Mucosa of rectum (tissue), 2 donors: ENCODE data around the gene LSAMP.

Experiments used
- H3K27ac ChIP-seq, 2 donors: one replicate each; pipeline ENCODE4 v1.7.0; 2013; ENCODE audit warnings: inconsistent platforms in 2 of 2, low read depth in 2 of 2, low read length in 2 of 2
- H3K27me3 ChIP-seq, 2 donors: one replicate each; pipeline ENCODE4 v1.7.0; 2013; ENCODE audit warnings: low read length in 2 of 2; ENCODE audit not compliant: control insufficient read depth in 2 of 2, insufficient read depth in 2 of 2
- H3K36me3 ChIP-seq, 2 donors: one replicate each; pipeline ENCODE4 v1.7.0; 2013; ENCODE audit warnings: low read length in 2 of 2; ENCODE audit not compliant: control insufficient read depth in 2 of 2, insufficient read depth in 2 of 2
- H3K4me1 ChIP-seq, 2 donors: one replicate each; pipeline ENCODE4 v1.7.0; 2013; ENCODE audit warnings: low read length in 2 of 2, mild to moderate bottlenecking in 1 of 2; ENCODE audit not compliant: control insufficient read depth in 2 of 2, insufficient read depth in 2 of 2
- H3K4me3 ChIP-seq, 2 donors: one replicate each; pipeline ENCODE4 v1.7.0; 2013; ENCODE audit warnings: low read length in 2 of 2
- H3K9ac ChIP-seq, 2 donors: one replicate each; pipeline ENCODE4 v1.7.0; 2013; ENCODE audit warnings: low read length in 2 of 2, low read depth in 1 of 2, mild to moderate bottlenecking in 1 of 2
- H3K9me3 ChIP-seq, 2 donors: one replicate each; pipeline ENCODE4 v1.7.0; 2013; ENCODE audit warnings: low read length in 2 of 2; ENCODE audit not compliant: control insufficient read depth in 2 of 2
- donor health status: healthy.
- donor health status: Normal muscosa, but diverticular disease.

Gene LSAMP

DNA sequence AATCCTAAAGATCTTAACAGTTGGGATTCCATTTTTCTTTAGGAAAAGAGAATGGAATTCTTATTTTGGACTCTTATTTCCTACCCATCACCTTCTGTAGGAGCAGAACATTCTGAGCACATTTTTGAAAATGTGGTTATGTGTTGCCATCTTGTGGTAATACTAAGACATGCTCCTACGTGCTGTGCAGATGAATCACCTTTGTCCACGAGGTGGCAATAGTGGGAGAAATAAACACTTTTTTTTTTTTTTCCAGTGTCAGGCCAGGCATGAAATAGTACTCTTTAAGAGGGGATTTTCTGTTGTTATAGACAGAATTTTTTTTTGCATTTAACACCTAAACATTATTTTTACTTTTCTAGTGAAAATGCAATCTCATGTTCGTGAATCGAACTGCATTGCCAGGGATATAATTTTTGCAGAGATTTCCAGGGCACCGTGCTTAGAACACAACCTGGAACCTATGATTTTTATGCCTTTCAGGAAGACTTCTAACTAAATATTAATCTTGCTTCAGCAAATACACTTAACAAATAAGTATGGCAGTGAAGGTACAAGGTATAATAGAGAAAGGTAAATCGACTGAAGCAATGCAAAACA lies 625.4 kb downstream of the LSAMP start:
- no peak overlapping the region for H3K4me3 ChIP-seq
- H3K27me3 ChIP-seq: no peaks in the 10 kb centered on the region
- no peak overlapping the region for H3K27ac ChIP-seq
- H3K4me1 ChIP-seq: no peaks in the 10 kb centered on the region
- H3K36me3 ChIP-seq: no peaks in the 10 kb centered on the region
- H3K9ac ChIP-seq: no peak overlapping the region
- H3K9me3 ChIP-seq: no peaks in the 10 kb centered on the region

DNA sequence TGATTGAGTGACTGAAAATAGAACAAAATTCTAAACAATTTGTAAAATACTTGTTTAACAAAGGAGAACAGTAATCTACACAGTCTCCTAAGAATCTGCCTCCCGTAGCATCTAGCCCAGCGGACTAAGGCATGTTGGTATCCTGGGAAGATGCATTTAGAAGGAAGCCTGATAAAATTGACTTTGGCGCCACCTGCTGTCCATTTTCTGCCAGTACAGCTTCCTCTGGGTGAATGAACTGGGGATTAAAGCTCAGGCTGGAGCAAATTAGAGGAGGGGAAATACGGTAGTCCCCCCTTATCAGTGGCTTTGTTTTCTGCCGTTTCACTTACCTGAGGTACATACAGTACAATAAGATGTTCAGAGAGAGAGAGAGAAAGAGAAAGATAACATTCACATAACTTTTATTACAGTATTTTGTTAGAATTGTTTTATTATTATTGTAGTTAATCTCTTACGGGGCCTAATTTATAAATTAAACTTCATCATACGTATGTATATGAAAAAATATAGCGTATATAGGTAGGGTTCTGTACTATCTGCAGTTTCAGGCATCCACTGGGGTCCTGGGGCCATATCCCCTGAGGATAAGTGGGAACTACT lies 630.4 kb downstream of the LSAMP start:
- H3K27me3 ChIP-seq: no peaks in the 10 kb centered on the region
- no peak overlapping the region for H3K27ac ChIP-seq
- no peak overlapping the region for H3K9ac ChIP-seq
- no peaks in the 10 kb centered on the region for H3K36me3 ChIP-seq
- H3K4me3 ChIP-seq: no peak overlapping the region
- no peaks in the 10 kb centered on the region for H3K9me3 ChIP-seq
- no peaks in the 10 kb centered on the region for H3K4me1 ChIP-seq

DNA sequence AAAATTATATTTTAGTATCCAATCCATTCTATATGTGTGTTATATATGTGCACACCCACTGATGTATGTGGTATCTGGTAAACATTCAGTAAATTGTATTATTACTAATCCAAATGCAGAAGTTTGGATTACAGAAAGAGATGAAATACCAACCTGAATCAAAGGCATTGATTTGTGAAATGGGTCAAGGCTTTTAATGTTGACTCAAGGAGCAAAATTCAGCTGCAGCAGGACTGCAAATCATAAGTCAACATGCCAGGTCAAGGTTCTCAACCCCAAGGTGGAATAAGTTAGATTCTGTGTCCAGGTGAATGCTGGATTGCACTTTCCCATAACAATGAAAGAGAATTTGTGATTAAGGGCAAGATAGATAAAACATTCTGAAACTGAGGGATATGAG lies 631.3 kb downstream of the LSAMP start:
- H3K27me3 ChIP-seq: no peaks in the 10 kb centered on the region
- no peaks in the 10 kb centered on the region for H3K9me3 ChIP-seq
- no peaks in the 10 kb centered on the region for H3K4me1 ChIP-seq
- no peak overlapping the region for H3K4me3 ChIP-seq
- no peak overlapping the region for H3K27ac ChIP-seq
- H3K36me3 ChIP-seq: no peaks in the 10 kb centered on the region
- no peak overlapping the region for H3K9ac ChIP-seq

DNA sequence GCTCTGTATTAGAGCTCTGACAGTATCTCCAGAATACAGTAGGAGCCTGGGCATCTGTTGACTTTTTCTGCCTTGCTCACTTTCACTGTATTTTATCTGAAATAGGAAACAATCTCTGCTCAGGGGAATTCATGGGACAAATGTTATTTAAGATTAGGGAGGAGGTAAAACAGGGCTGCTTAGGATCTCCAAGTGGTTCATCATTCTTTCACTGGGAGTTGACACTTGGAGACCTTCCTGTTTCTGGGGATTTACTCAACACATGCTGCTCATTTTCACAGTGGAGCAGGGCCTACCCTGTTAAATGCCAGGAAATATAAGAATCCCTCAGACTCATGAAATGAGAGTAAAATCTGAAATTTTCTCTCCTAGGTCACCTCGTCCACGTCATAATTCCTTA lies 636.5 kb downstream of the LSAMP start:
- no peaks in the 10 kb centered on the region for H3K4me1 ChIP-seq
- no peaks in the 10 kb centered on the region for H3K27me3 ChIP-seq
- H3K4me3 ChIP-seq: no peak overlapping the region
- H3K27ac ChIP-seq: no peak overlapping the region
- H3K36me3 ChIP-seq: no peaks in the 10 kb centered on the region
- H3K9me3 ChIP-seq: no peaks in the 10 kb centered on the region
- H3K9ac ChIP-seq: no peak overlapping the region

DNA sequence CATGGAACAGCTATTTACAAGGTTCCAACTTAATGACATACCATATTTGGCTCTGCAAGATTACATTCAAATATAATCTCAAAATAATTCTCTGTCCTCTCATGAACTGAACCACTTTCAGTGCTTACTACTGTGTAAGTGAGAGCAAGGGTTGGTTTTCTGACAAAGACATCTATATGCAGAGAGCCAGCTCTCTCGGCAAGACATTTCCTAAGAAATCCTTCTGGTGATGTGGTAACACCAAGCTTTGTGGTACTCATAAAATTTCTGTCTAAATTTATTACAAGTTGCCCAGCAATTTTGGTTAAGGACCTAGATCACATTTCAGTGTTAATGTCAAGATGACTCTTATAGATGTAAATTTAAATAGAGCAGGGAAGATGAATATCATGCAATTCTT lies 637.0 kb downstream of the LSAMP start:
- no peaks in the 10 kb centered on the region for H3K36me3 ChIP-seq
- no peak overlapping the region for H3K4me3 ChIP-seq
- no peak overlapping the region for H3K9ac ChIP-seq
- no peaks in the 10 kb centered on the region for H3K9me3 ChIP-seq
- no peak overlapping the region for H3K27ac ChIP-seq
- H3K4me1 ChIP-seq: no peaks in the 10 kb centered on the region
- no peaks in the 10 kb centered on the region for H3K27me3 ChIP-seq

DNA sequence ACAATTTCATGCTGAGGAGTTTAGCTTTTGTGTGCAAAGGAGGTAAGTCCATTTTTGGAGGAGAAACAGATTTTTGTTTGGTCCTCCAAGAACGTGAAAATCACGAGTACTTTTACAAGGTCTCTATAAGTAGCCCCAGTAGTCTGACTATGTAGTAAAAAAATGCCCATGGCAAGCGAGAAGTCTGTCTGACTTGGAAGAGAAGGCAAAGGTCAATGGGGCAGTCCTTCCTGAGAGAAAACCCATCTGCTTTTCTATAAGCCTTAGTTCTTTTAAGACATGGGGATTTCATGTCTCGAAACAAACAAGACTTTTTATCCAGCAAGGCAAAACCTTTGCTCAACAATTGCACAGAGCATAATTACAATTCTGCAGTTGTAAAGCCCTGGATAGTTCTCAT lies 638.8 kb downstream of the LSAMP start:
- Histone ChIP-seq H3K27ac (no peak overlapping the region), H3K4me3 (no peak overlapping the region), H3K9me3 (no peaks in the 10 kb centered on the region), H3K4me1 (no peaks in the 10 kb centered on the region), H3K27me3 (peaks cover 3 to 4% of the 10 kb centered on the region in 2 donors), H3K36me3 (no peaks in the 10 kb centered on the region), H3K9ac (no peak overlapping the region)

DNA sequence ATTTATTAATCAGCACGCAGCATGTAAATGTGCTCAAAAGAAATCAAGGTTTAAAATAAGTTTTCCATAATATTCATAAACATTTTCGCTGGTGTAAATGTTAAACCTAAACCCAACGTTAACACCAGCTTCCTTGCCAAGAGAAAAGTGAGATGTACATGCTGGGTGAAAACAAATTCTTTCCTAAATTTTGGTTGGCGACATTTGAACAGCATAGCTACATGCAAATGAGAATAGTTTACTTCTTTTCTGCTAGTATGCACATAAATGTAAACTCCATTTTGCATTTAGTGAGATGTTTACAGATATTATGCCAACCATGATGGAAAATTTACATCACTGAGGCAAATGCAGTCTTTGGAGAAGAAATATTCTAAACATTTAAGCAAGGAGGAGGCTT lies 639.8 kb downstream of the LSAMP start:
- H3K4me3 ChIP-seq: no peak overlapping the region
- H3K27me3 ChIP-seq: peaks cover 3 to 4% of the 10 kb centered on the region in 2 donors
- no peaks in the 10 kb centered on the region for H3K36me3 ChIP-seq
- H3K27ac ChIP-seq: no peak overlapping the region
- H3K4me1 ChIP-seq: no peaks in the 10 kb centered on the region
- H3K9ac ChIP-seq: no peak overlapping the region
- H3K9me3 ChIP-seq: no peaks in the 10 kb centered on the region

DNA sequence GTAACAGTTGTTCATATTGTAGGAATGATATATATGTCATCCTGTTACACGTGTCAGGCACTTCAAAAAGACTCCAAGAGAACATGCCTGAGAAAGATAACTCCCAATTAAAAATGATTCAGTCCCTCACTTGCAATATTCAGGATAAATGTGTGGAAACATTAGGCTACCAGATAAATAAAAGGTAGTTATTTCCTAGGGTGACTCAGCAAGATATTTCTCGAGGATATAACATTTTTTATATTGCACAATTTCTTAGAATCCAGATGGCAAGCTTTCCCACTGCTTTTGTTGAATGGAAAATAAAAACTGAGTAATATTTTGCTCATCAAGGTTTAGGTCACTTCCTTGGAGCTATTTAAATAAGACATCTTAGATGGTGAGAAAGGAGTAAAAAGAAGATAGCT lies 640.6 kb downstream of the LSAMP start:
- no peak overlapping the region for H3K4me3 ChIP-seq
- no peak overlapping the region for H3K27ac ChIP-seq
- no peaks in the 10 kb centered on the region for H3K9me3 ChIP-seq
- no peaks in the 10 kb centered on the region for H3K36me3 ChIP-seq
- H3K9ac ChIP-seq: no peak overlapping the region
- no peaks in the 10 kb centered on the region for H3K4me1 ChIP-seq
- peaks cover 3 to 4% of the 10 kb centered on the region in 2 donors for H3K27me3 ChIP-seq

DNA sequence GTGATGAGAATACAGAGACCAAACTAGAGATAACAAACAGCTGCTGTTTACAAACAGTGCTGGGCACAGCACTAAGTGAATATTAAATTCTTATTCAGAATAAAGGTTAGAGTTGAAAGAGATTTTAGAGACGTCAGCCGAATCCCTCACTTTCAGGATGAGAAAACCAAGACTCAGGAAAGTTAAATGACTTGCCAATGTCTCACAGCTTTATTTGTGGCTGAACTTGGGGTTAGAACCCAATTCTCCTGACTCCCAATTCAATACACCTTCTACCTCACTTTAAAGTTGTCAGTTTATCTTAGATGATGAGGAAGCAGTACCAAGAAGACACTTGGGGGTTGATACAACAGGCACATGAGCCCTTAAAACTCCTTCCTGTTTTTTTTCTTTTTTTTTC lies 641.1 kb downstream of the LSAMP start:
- no peak overlapping the region for H3K27ac ChIP-seq
- peaks cover 3 to 4% of the 10 kb centered on the region in 2 donors for H3K27me3 ChIP-seq
- no peaks in the 10 kb centered on the region for H3K9me3 ChIP-seq
- H3K4me3 ChIP-seq: no peak overlapping the region
- no peak overlapping the region for H3K9ac ChIP-seq
- H3K4me1 ChIP-seq: no peaks in the 10 kb centered on the region
- H3K36me3 ChIP-seq: no peaks in the 10 kb centered on the region

DNA sequence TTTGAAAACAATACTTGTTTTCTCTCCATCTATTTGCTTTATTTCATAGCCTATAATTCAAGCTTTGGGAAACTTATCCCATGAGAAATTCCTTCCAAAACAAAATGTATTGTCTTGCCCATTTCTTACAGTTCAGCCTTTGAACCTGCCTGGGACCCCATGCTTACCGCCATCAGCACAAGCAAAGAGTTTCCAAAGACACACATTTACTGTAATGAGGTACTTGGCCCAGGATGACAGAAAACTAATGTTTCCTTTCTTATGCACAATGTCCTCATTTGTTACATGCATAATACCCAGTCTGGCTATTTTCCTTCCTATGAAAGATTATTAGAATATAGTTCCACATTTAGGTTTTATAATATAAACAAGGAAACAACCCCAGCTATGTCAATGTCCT lies 641.6 kb downstream of the LSAMP start:
- Histone ChIP-seq H3K27me3 (peaks cover 3 to 4% of the 10 kb centered on the region in 2 donors), H3K4me1 (no peaks in the 10 kb centered on the region), H3K27ac (no peak overlapping the region), H3K9me3 (no peaks in the 10 kb centered on the region), H3K4me3 (no peak overlapping the region), H3K36me3 (no peaks in the 10 kb centered on the region), H3K9ac (no peak overlapping the region)
